Natural killer cell (primary cell): ENCODE data around the gene ERAS. TPM values are rescaled to one million over a fixed set of nuclear protein-coding genes. Genes with fewer than 3 reads are reported as not detected.

Source experiments
- ATAC-seq, 3 donors: fragments of 150-1000 bp in 2 of 3; fragments of 200-7000 bp in 1 of 3; cut with Tn5 transposase; 1 replicate in 1 of 3; 2 replicates in 2 of 3; pipeline ENCODE4 v1.10.0; 2021; ENCODE audit warnings: mild to moderate bottlenecking in 2 of 3, moderate library complexity in 2 of 3
- DNase-seq, 2 donors: peaks; one replicate each; pipeline versions ENCODE4 v3.0.0 to v3.0.0-alpha.2; 2013 to 2021; ENCODE audit warnings: mixed read lengths in 1 of 2
- H3K27ac ChIP-seq: one replicate; pipeline ENCODE4 v1.5.1; 2013; ENCODE audit warnings: mild to moderate bottlenecking, low read length
- H3K27me3 ChIP-seq: one replicate; pipeline ENCODE4 v1.6.1; 2013; ENCODE audit warnings: low read length; ENCODE audit not compliant: control insufficient read depth, insufficient read depth
- H3K36me3 ChIP-seq: one replicate; pipeline ENCODE4 v1.6.1; 2013; ENCODE audit warnings: low read length; ENCODE audit not compliant: control insufficient read depth, insufficient read depth
- H3K4me1 ChIP-seq: one replicate; pipeline ENCODE4 v1.6.1; 2013; ENCODE audit warnings: low read length; ENCODE audit not compliant: control insufficient read depth, insufficient read depth
- H3K4me3 ChIP-seq: one replicate; pipeline ENCODE4 v1.5.1; 2013; ENCODE audit warnings: low read length
- H3K9me3 ChIP-seq: one replicate; pipeline ENCODE4 v1.6.1; 2013; ENCODE audit warnings: low read length; ENCODE audit not compliant: control insufficient read depth, insufficient read depth
- H3K27ac Mint-ChIP-seq, 2 donors: one replicate each; pipeline ENCODE4 v1.8.0; 2022; ENCODE audit warnings: mild to moderate bottlenecking in 2 of 2, mixed read lengths in 2 of 2, moderate library complexity in 1 of 2
- H3K27me3 Mint-ChIP-seq, 2 donors: one replicate each; pipeline ENCODE4 v1.8.0; 2022; ENCODE audit warnings: low read depth in 2 of 2, mixed read lengths in 2 of 2
- H3K36me3 Mint-ChIP-seq: one replicate; pipeline ENCODE4 v1.8.0; 2022; ENCODE audit warnings: mixed read lengths
- H3K4me1 Mint-ChIP-seq, 2 donors: one replicate each; pipeline ENCODE4 v1.8.0; 2022; ENCODE audit warnings: mixed read lengths in 2 of 2
- H3K4me3 Mint-ChIP-seq: one replicate; pipeline ENCODE4 v1.8.0; 2022; ENCODE audit warnings: mild to moderate bottlenecking, moderate library complexity, mixed read lengths
- H3K9me3 Mint-ChIP-seq, 2 donors: one replicate each; pipeline ENCODE4 v1.8.0; 2022; ENCODE audit warnings: mixed read lengths in 2 of 2
- WGBS: methylation state at CpG from one replicate; pipeline ENCODE4 v1.1.7; 2013; ENCODE audit warnings: missing lambda C conversion rate; ENCODE audit not compliant: insufficient coverage; 5-methylcytosine and 5-hydroxymethylcytosine counted together
- intact Hi-C: fragments of 100-400 bp; cut with micrococcal nuclease; formaldehyde crosslinking; loops from one replicate; pipeline ENCODE4 v1.14.2; 2022
- total RNA-seq, 4 donors: library from RNA; stranded (reverse); fragments of 120-200 nt in 1 of 4; gene quantifications; one replicate each; pipeline versions ENCODE4 v1.2.3 to v1.2.4, GENCODE V29; 2013 to 2022
- TF ChIP-seq, protein P1 (sequence below): fragments of 200-600 bp; IDR thresholded peaks from one replicate; pipeline ENCODE4 v1.8.0; 2022; ENCODE audit warnings: antibody characterized with exemption

The ERAS gene
- total RNA-seq, 3 donors from 2014 or later (not counting 1 experiment from before 2014, with no cell fraction given) = not detected

DNA sequence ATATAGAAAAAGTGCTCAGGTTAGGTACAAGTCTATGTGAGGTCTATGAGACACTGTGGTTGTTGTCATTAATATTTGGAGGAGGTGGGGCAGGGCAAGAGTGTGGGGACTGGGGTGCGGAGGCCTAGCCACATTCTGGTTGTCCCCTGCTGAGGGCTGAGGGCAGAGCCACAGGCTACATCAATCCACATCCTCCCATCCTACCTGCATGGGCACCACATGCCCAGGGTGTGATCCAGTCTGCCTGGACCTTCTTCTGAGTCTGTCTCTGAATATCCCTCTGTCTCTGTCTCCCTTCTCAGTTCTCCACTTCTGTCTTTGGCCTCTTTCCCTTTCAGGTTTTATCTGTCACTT, 41.1 kb upstream of the ERAS start:
- Histone ChIP-seq H3K4me3 (no peak overlapping the region), H3K9me3 (no peaks in the 10 kb centered on the region), H3K4me1 (peaks cover 8% of the 10 kb centered on the region), H3K27ac (no peak overlapping the region), H3K27me3 (no peaks in the 10 kb centered on the region), H3K36me3 (no peaks in the 10 kb centered on the region)
- H3K27ac Mint-ChIP-seq = no peak overlapping the region
- no peak for ATAC-seq
- H3K4me1 Mint-ChIP-seq = peaks cover 0 to 22% of the 10 kb centered on the region in 2 donors
- no peak for DNase-seq
- H3K9me3 Mint-ChIP-seq = no peaks in the 10 kb centered on the region
- H3K36me3 Mint-ChIP-seq = no peaks in the 10 kb centered on the region
- intact Hi-C loops = no loop called here
- H3K4me3 Mint-ChIP-seq = no peak overlapping the region
- H3K27me3 Mint-ChIP-seq = peaks cover 0 to 9% of the 10 kb centered on the region in 2 donors
- TF ChIP-seq, protein P1, sequence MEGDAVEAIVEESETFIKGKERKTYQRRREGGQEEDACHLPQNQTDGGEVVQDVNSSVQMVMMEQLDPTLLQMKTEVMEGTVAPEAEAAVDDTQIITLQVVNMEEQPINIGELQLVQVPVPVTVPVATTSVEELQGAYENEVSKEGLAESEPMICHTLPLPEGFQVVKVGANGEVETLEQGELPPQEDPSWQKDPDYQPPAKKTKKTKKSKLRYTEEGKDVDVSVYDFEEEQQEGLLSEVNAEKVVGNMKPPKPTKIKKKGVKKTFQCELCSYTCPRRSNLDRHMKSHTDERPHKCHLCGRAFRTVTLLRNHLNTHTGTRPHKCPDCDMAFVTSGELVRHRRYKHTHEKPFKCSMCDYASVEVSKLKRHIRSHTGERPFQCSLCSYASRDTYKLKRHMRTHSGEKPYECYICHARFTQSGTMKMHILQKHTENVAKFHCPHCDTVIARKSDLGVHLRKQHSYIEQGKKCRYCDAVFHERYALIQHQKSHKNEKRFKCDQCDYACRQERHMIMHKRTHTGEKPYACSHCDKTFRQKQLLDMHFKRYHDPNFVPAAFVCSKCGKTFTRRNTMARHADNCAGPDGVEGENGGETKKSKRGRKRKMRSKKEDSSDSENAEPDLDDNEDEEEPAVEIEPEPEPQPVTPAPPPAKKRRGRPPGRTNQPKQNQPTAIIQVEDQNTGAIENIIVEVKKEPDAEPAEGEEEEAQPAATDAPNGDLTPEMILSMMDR = no peak
- WGBS = no CpG with 5 or more reads among the region's 1 CpG

DNA sequence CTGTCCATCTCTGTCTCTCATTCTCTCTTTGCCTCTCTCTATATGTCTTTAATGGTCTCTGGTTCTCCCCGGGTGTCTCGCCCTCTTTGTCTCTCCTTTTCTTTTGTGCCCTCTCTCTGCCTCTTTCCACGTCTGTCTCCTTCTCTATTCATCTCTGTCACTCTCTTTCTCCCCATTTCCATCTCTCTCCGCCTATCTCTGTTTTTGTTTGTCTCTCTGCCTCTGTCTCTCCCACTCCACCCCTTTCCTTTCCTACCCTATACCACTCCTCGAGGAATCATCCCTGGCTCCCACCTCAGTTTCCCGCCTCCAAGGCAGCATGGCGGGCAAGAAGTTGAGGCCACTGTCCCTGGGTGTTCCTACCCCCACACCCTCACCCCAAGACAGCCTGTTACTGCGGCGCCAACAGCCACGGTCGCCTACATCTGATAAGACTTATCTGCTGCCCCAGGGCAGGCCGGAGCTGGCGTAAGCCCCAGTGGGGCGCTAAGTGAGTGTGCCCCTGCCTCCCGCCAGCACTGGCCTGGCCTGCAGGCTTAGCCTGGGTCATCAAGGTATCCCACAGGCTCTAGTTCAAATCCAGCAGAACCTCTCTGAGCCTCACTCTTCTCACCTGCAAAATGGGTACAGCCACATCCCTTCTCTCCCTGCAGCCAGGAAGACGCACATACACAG, 40.6 kb upstream of the ERAS start:
- Histone ChIP-seq H3K9me3 (no peaks in the 10 kb centered on the region), H3K27ac (no peak overlapping the region), H3K4me1 (peaks cover 8% of the 10 kb centered on the region), H3K27me3 (no peaks in the 10 kb centered on the region), H3K36me3 (no peaks in the 10 kb centered on the region), H3K4me3 (no peak overlapping the region)
- no peak for DNase-seq
- H3K9me3 Mint-ChIP-seq = no peaks in the 10 kb centered on the region
- peaks cover 0 to 9% of the 10 kb centered on the region in 2 donors for H3K27me3 Mint-ChIP-seq
- 87% methylated on average over 16 of the region's 16 CpGs for WGBS
- H3K4me1 Mint-ChIP-seq = peaks cover 0 to 24% of the 10 kb centered on the region in 2 donors
- H3K4me3 Mint-ChIP-seq = no peak overlapping the region
- ATAC-seq = peak in 1 of 3 donors; percentile 46
- TF ChIP-seq, protein P1 = no peak
- no peaks in the 10 kb centered on the region for H3K36me3 Mint-ChIP-seq
- intact Hi-C loops = no loop called here
- no peak overlapping the region for H3K27ac Mint-ChIP-seq

DNA sequence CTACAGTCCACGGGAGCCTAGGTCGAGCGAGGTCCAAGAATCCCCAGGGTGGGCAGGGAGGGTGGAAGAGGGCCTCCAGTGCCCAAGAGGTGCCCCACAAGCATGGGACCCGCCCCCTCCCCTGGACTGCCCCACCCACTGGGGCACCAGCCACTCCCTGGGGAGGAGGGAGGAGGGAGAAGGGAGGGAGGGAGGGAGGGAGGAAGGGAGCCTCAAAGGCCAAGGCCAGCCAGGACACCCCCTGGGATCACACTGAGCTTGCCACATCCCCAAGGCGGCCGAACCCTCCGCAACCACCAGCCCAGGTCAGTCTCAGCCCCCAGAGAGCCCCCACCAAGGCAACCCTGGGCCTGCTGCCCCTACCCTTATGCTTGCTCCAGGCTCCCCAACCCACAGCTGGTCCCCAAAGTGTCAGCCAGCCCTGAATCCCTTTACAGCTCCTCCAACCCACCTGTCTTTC, 39.9 kb upstream of the ERAS start, which contains the start of gene GATA1:
GATA1 (plus strand) TSS at position 250 of the 460 bp plus-strand sequence. CDS start 4,520 bp downstream, outside the sequence.
- H3K4me1 ChIP-seq = peaks cover 8% of the 10 kb centered on the region
- no peaks in the 10 kb centered on the region for H3K36me3 Mint-ChIP-seq
- peaks cover 0 to 9% of the 10 kb centered on the region in 2 donors for H3K27me3 Mint-ChIP-seq
- H3K27ac ChIP-seq = no peak within 1 kb of the TSS
- no peak within 1 kb of the TSS for H3K27ac Mint-ChIP-seq
- intact Hi-C loops = no loop called here
- H3K4me1 Mint-ChIP-seq = peaks cover 0 to 24% of the 10 kb centered on the region in 2 donors
- no peaks in the 10 kb centered on the region for H3K9me3 ChIP-seq
- no peaks in the 10 kb centered on the region for H3K27me3 ChIP-seq
- no peak for DNase-seq
- no peak for ATAC-seq
- no peaks in the 10 kb centered on the region for H3K9me3 Mint-ChIP-seq
- no peak within 1 kb of the TSS for H3K4me3 Mint-ChIP-seq
- H3K4me3 ChIP-seq = no peak within 1 kb of the TSS
- H3K36me3 ChIP-seq = no peaks in the 10 kb centered on the region
- TF ChIP-seq, protein P1 = no peak
- 95% methylated on average over 3 of the region's 7 CpGs for WGBS
